Measurements from ENCODE around the gene FHIT.

Gene FHIT

DNA sequence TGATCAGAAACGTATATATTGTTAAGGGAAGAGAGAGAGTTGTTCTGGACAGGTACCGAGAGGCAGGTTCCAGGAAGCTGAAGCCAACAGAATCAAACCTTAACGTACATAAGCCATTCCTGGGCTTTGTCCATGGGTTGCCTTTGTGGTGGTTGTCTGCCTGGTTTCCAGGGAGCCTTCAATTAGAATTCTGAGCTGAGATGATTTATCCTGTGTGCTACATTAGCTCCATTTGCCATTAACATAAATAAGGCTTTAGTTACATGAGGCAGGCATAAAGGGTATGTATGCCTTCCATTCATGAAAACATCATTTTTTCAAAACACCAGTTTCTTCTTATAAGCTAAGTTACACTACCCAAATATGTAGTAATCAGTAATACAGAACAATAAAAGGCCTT lies 1472.0 kb downstream of the FHIT start:
- no peak for DNase-seq (ENCODE audit: low spot score)

DNA sequence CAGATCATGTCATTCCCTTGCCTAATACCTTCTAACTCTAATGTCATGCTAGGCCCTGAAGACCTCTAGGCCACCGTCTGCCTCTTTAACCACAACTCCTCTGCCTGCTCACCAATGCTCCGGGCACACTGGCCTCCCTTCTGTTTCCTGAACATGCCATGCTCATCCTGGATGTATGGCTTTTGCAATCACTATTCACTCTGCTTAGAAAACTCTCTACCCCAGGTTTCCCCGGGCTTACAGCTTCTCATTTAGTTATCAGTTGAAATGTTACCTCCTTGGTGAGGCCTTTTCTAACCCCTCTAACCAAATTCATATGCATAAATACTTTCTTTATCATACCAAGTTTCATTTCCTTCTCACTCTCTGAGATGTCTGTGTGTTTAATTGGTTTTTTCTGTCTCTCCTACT lies 1473.6 kb downstream of the FHIT start:
- DNase-seq (ENCODE audit: low spot score): no peak

DNA sequence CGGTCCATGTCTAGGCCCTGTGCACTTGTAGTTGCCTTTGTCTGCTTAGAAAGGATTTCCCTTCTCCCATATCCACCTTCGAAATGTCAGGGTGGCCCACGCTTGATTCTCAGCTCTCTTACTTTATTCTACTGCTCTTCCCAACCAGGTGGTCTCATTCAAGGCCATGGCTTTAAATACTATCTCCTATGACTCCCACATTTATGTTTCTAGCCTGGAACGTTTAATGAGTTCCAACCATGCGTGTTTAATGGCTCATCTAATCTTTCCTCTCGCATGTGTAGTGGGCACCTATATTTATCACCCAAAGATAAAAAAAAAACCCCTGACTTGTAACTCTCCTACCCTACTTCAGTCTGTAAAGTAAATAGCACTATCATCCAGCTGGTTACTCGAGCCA lies 1474.2 kb downstream of the FHIT start:
- DNase-seq (ENCODE audit: low spot score): no peak

DNA sequence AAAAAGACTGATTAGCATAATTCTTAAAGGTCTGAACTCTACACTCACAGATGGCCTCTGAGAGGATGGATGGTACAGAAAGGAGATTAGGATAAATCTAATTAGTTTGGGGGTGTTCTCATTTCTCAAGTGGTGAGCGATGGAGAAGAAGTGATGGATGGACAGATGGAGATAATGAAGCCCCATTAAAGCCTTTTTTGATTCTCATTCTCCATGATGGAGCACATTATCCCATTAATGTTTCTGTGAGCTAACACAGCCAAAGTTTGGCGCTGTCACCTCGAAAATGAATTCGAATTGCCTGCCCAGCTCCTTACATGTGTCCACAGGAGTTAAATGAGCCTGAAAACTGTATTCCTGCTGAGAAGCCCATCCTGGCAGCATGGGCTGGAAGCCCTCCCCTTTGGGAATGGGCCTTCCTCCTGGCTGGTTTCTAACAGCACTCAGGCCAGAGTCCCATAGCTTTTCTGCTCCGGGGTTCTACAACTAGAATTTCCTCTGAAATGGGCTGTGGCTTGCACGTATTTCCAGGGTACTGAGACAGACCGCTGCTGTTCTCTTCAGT lies 1475.4 kb downstream of the FHIT start:
- DNase-seq (ENCODE audit: low spot score): peak; percentile 94

DNA sequence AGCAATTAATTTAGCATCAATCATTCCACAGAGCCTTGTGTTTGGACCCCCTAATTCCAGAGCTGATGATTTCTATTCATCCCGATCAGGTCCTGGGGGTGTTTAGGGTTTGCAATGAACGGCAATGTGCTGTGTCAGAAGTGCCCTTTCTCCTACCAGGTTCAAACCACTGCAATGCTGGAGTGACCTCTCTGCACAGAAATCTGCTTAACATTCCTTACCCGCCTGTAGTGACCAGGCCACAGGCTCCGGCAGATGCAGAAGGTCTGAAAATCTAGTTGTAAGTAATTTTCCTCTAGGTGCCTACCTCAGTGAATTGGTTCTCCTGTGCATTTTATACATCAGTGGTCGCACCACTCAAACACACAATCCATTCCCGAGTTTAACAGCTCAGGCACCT lies 1476.1 kb downstream of the FHIT start:
- peak; percentile 52 for DNase-seq (ENCODE audit: low spot score)

DNA sequence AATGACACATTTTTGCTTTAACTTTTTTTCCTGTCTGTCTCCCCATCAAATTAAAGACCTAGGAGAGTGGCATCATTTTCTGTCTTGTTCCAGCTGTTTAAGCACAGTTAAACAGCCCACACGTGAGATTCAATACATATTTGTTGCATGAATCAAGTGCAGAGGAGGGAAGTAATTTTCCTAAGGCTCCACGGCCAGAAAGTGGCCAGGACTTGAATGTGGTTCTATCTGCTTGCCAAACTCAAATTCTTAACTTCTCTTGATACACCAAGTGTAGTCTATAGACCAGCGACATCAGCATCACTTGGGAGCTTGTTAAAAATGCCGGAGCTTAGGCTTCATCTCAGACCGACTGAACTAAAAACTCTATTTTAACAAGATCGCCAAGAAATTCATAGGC lies 1476.6 kb downstream of the FHIT start:
- no peak for DNase-seq (ENCODE audit: low spot score)

DNA sequence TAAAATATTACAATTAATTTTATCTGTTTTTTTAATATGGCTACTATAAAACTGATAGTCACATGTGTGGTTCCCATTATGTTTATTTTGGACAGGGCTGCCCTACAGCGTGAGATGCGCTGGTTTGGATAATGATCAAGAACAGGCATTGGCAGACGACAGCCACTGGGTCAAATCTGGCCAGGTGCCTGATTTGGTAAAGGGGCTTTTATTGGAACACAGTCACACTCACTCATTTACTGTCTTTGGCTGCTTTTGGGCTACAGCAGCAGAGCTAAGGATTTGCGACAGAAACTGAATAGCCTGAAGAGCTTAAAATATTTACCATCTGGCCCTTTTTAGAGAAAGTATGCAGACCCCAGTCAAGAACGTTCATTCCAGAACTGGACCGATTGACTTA lies 1477.3 kb downstream of the FHIT start:
- DNase-seq (ENCODE audit: low spot score): peak; percentile 28

DNA sequence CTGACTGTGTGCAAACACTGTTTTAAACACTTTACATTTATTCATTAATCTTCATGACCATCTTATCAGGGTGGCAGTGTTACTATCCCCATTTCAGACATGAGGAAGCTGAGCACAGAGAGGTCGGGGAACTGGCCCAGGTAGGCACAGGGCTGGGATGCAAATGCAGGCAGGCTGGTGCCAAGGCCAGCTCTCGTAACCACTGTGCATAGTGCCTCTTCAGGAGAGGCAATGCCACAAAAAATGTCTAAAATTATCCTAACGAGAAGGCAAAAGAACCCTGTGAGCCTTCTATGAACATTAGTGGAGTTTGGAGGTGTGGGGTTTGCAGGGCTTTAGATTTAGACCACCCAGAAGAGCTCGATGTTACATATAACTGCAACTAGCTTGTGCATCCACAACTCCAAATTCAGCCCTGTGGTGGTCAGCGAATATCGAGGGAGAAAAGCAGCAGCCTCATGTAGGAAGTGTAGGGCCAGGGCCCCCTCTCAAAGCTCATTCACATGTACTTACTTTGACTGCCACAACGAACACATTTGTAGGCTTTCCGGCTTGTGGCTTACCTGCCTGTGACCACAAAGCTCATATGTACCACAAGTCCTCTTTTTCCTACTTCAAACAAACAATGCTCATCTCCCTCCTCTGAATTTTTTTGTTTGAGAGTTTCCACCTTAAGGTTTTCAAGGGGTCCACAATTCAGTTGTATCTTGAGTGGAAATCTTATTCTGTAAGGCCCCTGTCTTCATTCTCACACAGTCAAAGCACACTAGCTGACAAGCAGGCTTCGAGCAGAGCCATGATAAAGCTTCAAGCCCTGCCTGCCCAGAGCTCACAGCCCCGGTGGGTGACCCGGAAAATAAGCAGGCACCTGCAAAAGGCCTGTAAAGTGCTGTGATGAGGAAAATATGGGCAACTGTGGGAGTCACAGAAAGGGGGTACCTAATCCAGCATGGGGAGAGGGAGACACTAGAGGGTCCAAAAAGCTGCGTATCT lies 1478.5 kb downstream of the FHIT start:
- DNase-seq (ENCODE audit: low spot score): no peak

DNA sequence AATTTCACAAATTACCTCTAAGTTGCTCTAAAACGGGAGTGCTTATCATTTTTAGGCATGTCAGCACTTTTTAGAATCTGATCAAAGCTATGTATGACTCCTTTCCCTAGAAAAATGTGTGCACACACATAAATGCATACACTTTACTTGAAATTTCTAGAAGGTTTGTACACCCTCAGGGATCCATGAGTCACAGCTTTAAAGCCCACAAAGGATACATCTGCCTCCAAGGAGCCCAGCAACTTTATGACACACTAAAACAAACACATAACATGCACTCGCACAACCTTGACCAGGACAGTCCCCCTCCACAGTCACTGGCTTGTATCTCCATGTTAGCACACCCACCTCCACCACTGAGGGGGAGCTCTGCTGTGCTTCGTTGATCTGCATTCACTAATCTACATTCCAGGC lies 1479.5 kb downstream of the FHIT start:
- DNase-seq (ENCODE audit: low spot score): no peak

DNA sequence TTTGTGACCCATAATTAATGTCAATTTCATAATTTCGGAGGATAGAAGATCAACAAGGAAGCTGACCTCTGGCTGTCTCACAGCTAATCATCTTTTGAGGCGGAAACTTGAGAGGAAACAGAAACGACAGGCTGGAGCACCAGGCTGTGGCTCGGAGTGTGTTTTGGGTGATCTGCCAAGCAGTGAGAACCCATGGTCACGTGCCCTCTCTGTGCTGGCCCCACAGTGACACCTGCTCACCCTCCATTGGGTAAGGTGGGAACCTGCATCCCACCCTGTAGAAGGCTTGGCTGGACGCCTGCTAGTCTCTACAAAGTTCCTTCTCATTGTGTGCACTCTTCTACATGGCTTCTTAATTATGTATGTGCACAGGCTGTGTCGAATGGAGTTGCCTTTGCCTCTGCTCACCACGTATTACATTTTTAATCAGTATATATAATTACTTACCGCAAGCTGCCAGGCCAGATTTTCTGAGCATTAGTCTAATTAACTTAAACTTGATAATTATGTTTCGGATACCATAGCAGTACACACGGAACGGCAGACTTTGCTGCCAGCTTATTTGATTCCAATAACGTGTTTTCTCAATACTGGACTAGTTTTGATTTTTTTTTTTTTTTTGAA lies 1482.0 kb downstream of the FHIT start:
- no peak for DNase-seq (ENCODE audit: low spot score)

DNA sequence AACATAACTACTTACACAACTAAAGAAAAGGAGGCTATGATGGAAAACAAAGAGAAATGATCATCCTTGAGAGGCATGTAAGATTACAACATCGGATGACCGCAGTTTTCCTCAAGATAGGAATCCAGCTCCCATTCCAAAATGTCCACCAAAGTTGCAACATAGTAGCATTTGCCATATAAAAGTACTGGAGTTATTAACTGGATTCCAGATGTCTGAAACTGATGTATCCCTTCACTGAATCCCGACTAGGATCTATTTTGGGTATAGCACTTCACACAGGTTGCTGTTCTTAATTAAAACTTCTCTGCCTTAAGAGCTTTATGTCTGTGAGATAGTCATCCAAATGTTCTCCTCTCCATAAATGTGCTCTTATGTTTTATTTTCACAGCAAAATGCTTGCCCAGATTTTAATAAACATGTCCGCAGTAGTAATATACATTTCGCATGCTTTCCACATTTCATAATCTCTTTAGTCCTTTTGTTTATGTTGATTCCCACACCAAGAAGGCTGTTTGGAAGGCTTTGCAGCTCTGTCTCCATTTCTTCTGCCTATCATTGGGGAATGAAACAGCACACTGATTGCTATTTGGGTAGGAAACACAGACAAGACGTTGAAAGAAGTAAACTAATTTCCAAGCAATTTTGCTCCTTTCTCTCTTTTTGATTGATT lies 1484.9 kb downstream of the FHIT start:
- DNase-seq (ENCODE audit: low spot score): no peak

DNA sequence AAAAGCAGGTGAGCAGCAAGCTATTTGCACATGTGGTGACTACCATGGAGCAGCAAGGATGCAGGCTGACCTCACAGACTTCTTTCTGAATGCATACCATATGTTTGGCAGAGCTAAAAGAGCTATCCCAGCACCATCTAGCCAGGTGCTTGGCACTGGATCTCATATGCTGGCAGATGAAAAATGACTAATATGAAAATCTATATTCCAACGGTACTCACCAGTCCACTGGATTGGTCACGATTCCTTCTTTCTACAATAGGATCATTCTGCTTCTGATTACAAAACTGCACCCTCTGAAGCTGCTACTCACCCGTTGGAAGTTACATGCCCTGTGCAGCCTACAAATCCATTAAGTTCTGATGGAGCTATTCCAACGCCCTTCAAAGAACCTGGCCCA lies 1487.1 kb downstream of the FHIT start:
- DNase-seq (ENCODE audit: low spot score): no peak

DNA sequence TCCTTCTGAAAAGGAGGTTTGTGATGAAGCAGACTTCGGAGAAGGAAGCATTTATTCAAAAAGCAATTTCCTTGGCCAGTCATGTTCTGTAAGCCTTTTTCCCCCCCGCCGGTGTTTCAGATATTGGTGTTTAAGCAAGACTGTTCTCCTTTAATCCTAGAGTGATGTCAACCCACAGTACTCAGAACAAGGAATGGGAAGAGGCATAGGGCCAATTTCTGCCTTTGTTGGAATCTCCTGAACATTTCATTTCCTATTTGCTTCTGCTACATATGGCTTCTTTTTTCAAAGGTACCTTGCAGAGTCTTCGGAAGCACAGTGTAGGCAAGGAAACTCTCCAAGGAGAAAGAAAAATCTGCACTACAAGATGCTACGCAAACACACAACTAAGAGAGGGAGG lies 1488.3 kb downstream of the FHIT start:
- no peak for DNase-seq (ENCODE audit: low spot score)

DNA sequence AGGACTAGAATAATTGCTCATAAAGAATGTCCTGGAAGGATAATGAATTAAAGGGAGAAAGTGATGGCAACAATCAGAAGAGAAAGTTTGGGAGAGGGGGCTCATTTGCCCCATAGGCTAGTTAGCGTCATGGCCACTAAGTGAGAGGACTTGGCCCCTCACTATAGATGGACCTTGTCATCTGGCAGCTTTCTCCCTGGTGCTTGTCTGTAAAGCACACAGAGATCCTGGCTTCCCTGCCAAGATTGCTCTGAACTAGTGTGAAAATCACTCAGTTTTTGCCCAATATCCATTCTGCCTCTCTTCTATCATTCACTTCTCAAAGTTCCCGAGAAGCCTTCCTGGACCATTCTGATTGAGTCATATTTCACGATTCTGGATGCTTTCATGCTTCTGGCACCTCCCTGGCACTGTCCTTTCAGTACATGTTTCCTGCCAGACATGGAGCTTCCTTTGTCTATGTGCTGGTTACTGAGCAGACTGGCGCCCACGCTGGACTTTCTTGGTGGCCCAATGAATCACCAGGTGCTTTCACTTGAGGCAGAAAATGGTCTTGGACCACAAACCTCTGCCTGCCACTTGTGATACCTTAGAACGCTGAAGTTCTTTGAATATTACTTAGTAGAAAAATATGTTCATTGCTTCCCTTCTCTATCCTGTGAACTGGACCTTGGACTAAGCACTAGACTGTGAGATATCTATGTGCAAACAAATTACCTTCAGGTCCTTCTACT lies 1491.8 kb downstream of the FHIT start:
- no peak for DNase-seq (ENCODE audit: low spot score)

DNA sequence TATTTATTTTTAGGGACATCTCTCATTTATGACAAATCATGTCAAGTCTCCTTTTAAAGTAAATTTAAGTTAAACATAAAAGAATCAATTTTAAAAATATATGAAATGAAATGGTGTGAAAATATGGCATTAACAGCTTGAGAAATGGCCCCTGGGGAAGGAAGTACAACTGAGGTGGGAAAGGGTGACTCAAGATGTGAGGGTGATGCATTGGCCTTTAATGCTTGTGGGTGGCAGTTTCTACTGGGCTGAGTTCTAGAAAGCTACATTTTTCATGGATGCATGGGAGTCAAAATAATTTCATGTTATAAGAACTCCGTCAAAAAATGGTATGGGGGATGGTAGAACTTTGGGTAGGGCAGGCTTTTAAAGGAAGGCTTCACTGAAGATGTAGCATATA lies 1492.6 kb downstream of the FHIT start:
- no peak for DNase-seq (ENCODE audit: low spot score)

DNA sequence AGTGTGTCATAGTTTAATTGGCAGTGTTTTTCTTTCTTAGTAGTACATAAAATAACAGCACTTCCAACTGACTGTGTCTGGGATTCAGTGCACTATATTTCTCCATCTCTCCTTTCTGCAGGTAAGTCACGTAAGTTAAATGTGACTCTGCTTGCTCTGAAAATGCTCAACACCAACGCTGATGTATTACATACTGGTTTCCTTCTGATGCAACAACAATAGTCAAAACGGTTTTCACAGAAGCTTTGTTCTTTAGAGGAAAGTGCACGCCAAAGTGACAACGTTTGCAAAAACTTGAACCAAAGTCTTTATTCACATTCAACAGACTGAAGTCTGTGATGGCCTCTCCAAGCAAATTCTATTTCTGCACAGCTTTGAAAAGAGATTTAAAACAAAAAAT lies 1494.3 kb downstream of the FHIT start:
- DNase-seq (ENCODE audit: low spot score): no peak

DNA sequence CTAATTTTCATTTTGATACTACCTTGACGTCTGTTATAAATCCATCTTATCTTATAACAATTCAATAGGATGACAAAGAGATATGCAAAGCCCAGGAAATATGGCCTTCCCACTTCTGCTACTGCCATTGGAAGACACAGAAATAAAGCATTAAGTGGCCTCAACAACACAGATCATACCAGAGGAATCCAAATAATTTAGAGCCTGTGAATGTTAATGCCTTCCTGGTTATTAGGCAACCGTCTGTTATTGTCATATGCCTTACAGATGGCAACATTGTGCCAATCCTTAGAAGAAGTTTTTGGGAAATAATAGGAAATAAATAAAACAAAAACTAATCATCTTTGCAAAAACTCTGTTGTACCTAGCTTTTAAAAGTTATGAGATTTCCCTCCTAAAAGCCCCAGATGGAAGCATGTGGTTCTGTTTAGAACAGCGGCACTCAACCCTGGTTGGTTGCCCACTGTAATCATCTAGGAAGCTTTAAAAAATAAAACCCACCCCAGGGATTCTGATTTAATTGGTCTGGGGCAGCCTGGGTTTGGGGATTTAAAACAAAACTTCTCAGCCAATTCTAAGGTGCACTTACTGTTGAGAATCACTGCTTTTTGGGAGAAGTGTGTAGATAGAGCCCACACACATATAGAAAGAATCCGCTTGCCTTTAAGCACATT lies 1496.7 kb downstream of the FHIT start:
- no peak for DNase-seq (ENCODE audit: low spot score)

DNA sequence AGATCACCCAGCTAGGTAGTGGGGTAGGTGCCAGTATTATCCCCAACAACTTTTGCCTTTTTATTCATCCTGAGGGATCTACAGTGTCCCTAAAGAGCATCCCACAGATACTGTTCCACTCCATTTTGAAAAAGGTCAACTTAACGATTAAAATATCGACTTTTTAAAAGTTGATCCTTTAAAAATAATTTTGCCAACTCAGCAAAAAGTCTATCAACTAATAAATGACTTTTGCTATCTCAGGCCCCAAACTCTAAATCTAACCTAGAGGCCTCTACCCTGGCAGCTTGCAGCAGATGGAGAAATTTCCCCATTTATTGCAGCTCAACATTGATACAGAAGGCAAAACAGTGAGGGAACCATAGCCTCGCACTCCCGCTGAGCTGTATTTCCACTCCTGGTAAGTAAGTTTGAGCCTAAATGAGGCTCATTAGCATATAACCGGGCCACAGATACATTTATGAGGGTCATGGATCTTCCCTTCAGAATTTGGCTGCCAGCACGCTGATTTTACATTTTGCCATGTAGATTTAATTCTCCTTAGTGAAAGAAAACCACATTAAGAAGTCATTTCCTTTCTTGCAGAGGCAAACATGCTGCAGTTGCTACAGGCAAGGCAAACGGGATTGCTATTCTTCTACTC lies 1497.3 kb downstream of the FHIT start:
- DNase-seq (ENCODE audit: low spot score): no peak

DNA sequence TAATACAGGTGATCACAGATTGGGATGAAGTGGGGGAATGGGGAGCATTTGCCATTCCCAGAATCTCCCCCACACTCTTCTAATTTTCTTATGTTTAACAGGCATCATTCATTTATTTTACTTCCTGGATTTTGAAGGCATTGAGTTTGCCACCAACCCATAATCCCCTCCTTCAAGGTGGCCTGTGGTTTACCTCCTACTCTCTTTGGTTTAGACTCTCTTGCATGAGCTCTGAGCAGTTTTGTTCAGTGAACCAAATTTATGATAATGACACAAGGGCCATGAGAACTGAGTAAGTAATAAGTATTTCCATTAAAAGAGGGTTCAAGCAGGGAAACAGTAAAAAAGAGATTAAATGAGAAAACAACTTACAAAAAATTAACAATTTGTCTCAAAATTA lies 1498.3 kb downstream of the FHIT start:
- no peak for DNase-seq (ENCODE audit: low spot score)

DNA sequence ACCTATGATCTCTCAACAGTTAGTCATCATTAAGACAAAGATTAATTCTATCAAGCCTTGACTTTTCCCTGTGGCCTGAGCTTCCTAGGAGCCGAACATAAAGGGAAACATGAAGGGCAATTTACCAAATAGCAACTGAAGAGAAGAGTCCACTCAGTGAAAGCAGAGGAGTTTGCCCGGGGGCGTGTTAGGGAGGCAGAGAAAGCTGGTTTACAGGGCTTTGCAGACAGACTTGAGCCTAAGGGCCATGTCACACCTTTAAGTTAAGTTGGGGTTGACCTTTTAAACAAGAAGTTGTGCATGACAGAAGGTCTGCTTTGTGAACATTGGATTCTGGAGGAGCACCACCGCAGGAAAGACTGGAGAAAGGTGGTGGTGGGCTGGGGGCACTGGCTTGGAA lies 1499.6 kb downstream of the FHIT start:
- no peak for DNase-seq (ENCODE audit: low spot score)
